HG03139 (cell line): ENCODE results near the gene KRT78.
"Not testable (repeated sequence)": the region's sequence is repeated elsewhere in the genome, so short reads cannot be mapped to it uniquely, and the experiment has no call there.

Experiments used
- ATAC-seq: cut with Tn5 transposase; IDR thresholded peaks from one replicate; pipeline ENCODE4 v1.9.1; 2021; ENCODE audit not compliant: unreplicated experiment

Gene KRT78

DNA sequence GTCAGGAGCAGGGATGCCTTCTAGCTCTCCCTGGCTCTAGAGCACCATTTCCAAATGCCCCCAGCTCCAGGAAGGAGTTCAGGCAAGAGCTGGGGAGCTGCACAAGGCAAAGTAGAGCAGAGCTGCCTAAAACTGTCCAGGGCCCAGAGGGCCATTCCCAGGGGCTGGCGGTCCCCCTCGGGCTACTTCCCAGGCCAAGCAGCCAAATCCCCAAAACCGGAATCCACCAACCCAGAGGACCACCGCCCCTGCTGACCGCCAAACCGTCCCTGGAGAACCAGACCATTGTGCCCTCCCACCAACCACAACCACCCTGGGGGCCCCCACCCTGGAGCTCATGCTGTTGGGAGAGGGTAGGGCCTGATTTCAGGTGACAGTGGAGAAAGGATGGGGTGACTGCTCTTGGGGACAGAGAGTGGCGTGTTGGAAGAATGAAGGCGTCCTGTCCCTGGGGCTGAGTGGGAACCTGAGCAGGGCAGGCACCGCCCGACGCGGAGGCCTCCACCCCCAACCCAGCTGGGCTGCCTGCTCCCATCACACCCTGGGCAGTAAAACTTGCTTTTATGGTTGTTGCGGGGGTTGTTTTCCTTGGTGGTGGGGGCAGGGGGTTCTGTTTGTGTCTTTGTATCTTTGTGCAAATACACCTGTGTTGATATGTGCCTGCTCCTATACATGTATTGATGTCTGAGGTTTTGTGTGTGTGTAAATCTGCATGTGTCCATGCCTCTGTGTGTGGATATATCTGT is 24.0 kb upstream of the KRT78 start:
- ATAC-seq = no peak

DNA sequence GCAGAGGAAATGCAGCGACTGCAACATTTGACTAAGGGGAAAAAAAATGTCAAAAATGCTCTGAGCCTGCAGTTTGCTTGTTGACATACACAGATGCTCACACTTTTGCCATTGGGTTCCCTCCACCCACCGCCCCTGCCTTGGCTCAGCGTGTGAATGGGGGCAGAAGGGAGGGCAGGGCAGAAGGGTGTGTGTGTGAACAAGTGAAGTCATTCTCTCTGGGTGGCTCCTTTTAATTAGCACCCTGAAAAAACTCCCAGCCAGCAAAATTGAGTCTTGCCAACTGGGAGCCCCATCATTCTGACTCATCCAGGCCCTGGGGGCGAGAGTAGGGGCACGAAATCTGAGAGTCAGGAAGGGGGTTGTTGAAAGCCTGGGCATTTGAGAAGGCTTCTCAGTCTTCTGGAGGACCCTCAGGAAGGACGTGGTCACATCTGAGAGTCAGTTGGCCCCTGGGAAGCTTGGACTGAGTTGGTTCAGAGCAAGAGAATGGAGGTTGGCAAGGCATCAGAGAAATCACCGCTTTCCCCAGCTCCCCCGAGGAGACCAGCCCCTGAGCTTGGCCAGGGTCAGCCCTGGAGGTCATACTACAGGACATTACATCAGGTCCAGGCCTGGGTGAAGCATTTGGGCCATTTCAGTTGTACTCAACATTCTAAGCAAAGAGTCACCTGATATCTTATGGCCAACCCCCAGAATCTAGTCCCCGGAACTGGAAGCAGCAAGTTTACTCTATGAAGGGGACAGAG is 22.7 kb upstream of the KRT78 start:
- no peak for ATAC-seq

- no peak for ATAC-seq
Measured at GRCh38 chr12:52870361-52871290, 21.8 kb upstream of the KRT78 start.

- no peak for ATAC-seq
Measured at GRCh38 chr12:52867642-52868041, 18.8 kb upstream of the KRT78 start.

DNA sequence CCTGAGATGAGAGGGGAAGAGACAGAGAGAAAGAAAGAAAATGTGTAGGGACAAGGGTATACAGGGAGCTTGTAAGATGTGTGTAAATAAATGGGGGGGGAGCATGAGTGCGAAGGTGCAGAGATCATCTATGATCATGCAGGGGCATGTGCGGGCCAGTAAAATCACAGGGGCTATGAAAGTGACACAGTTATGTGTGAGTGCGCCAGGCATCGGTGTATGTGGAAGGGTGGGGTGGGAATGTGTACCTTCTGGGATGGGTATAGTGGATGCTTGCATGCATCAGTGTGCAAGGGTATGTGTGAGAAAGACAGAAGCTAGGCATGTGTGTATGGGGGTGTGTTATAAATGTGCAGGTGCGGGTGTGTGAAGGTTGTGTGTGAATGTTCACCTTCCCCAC is 18.4 kb upstream of the KRT78 start:
- ATAC-seq = no peak

- no peak for ATAC-seq
Measured at GRCh38 chr12:52865090-52865944, 16.5 kb upstream of the KRT78 start.

- no peak for ATAC-seq
Measured at GRCh38 chr12:52862023-52862422, 13.2 kb upstream of the KRT78 start.

DNA sequence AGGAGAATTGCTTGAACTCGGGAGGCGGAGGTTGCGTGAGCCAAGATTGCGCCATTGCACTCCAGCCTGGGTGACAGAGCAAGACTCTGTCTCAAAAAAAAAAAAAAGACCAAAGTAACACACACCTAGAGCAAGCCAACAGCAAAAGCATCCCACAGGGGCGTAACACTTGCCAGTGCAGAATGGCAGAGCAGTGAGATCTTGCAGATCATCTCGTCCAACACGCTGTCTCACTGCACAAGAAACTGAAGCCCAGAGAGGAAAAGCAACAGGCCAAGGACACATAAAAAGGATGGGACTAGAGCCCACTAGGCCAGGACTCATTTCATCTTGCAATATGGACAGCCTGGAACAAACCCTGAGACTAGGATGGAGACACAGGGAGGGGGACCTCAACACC is 12.7 kb upstream of the KRT78 start:
- ATAC-seq = no peak

GRCh38 chr12:52860102-52860823 is 11.5 kb upstream of the KRT78 start:
- no peak for ATAC-seq

GRCh38 chr12:52857500-52857899 is 8.7 kb upstream of the KRT78 start:
- no peak for ATAC-seq

GRCh38 chr12:52856787-52857186 is 8.0 kb upstream of the KRT78 start:
- ATAC-seq = no peak

- not testable (repeated sequence) for ATAC-seq
Measured at GRCh38 chr12:52856077-52856476, 7.3 kb upstream of the KRT78 start.

GRCh38 chr12:52851787-52852186 is 3.0 kb upstream of the KRT78 start:
- ATAC-seq = no peak

- no peak for ATAC-seq
Measured at GRCh38 chr12:52850681-52851080, 1.9 kb upstream of the KRT78 start.

- no peak for ATAC-seq
Measured at GRCh38 chr12:52849511-52849910, 717 bp upstream of the KRT78 start.

DNA sequence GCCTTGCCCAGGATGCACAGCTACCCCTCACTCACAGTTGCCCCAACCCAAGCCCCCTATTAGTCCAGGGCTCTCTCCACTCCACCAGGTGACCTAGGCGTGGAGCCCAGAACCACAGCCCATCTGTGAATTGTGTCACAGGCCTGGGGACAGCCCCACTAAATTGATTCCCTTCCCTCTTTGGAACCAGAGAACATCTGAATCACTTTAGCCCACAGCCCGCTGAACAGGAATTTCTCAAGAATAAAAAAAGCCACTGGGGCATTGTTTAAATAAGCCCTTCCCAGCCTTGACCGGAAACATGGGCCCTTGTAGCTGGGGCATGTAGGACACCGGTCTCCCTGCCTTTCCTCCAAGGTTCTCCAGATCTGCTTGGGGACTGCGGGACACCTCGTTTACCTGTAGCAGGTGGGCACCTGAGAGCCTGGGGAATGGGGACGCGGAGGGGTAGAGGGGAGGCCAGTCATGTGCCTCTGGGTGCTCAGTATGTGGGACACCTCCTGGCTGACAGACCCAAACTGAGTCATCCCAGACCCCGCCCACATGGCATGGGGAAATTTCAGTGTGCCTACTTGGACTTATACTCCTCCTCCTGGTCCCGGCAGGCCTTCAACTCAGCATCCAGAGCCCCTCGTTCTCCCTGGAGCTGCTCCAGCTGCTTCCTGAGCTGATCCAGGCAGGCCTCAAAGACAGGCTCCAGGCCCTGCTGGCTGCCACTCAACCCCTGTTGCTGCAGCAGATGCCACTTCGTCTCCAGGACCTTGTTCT is 1.3 kb downstream of the KRT78 start:
- no peak for ATAC-seq

GRCh38 chr12:52846356-52846970 is 2.3 kb downstream of the KRT78 start:
- ATAC-seq = no peak

- ATAC-seq = no peak
Measured at GRCh38 chr12:52845946-52846345, 2.8 kb downstream of the KRT78 start.

DNA sequence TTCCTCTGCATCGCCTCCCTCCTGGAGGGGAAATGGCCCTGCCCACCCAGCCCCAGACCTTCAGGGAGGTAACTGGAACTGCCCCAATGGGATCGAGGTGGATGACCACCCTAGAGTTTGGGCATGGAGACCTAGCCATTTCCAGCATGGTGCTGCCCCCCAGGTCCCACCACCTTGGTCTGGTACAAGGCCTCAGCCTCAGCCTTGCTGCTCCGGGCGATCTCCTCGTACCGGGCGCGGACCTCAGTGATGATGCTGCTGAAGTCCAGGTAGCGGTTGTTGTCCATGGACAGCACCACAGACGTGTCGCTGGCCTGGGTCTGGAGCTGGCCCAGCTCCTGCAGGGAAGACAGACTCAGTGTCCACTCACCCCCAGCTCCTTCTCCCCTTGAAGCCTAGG is 4.4 kb downstream of the KRT78 start:
- ATAC-seq = no peak
